A549 treated with AZD9567 at 1 μM for 4 hours (cell line): ENCODE results near the gene ABR. TPM values are rescaled to one million over a fixed set of nuclear protein-coding genes. Genes with fewer than 3 reads are reported as not detected.

Experiments used
- total RNA-seq: library from RNA; stranded (reverse); fragments of 200-300 nt; extraction: Qiagen RNA extraction; gene quantifications from 5 replicates; pipeline ENCODE4 v1.2.3, GENCODE V29; 2022; ENCODE audit not compliant: insufficient read depth

Gene ABR
- 97.6 to 120 TPM (median 113 TPM) in 5 replicates for total RNA-seq

DNA sequence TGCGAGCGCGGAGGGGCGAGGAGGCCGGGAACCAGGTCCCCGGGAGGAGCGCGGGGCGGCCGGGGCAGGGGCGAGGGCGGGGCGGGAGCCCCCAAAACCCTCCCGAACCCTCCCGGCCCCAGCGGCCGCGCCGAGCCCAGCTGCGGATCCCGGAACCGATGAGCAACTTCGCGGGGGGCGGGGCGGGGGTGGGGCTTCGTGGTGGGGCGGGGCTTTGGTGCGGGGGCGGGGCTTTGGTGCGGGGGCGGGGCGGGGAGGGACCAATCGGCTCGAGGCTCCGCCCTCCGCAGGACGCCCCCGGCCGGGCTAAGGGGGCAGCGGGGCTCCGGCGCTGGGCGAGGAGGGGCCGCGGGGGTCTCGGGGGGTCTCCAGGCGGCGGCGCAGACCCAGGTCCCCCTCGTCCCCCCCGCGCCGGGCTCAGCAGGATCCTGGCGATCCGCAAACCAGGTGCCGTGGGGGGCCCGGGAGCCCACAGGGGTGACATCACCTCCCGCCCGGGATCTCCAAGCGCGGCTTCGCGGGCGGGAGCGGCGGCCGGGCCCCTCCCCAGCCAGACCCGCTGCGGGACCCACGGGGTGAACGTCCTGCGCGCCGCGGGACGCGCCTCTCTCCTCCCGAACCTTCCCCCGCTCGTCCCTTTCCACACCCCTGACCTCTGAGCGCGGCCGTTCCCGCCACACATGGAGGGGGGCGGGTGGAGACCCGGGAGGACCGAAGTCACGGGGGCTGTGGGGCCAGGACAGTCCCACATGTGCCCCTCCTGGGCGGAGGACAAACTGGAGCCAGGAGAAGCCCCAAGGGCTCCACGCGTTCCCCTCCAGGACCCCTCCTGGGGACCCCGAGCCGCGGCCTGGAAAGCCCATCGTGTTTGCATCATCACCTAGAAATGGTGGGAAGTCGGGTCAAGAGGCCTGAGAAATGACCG, at the start of gene ABR:
Gene ABR, minus strand, starts transcription at position 164 of the 925 bp plus-strand sequence. CDS start 254 bp downstream, outside the sequence.

DNA sequence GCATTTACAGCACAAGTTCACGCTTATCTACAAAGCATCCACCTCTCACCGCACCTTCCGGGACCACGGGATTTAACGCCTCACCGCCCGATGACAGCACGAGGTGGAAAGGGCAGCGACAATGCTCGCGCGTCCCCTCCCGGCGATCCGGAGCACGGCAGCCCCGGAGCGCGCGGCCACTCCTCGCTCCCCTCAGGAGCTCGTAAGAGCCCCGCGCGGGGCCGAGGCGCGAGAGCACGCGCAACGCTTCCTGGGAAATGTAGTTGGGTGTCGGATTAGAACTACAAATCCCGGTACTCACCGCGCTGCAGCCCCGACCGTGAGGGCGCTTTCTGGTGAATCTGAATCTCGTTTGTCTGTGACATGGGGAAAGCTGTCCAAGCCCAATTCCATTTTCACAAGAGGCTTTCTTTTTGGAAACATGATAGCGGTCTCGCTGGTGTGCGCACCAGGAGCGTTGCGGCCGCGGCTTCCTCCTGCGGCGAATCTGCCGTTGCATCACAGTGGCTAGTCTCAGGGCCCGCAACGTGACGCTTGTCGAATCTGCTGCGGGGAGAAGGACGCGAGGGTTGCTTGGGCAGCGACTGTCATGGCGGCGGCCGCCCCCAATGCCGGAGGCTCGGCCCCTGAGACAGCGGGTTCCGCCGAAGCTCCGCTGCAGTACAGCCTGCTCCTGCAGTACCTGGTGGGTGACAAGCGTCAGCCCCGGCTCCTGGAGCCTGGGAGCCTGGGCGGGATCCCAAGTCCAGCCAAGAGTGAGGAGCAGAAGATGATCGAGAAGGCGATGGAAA, 183.0 kb downstream of the ABR start, which contains the start of gene TIMM22:
Gene TIMM22, plus strand, starts transcription at position 576 of the 791 bp plus-strand sequence. Its CDS starts 14 bp downstream, at position 590.

DNA sequence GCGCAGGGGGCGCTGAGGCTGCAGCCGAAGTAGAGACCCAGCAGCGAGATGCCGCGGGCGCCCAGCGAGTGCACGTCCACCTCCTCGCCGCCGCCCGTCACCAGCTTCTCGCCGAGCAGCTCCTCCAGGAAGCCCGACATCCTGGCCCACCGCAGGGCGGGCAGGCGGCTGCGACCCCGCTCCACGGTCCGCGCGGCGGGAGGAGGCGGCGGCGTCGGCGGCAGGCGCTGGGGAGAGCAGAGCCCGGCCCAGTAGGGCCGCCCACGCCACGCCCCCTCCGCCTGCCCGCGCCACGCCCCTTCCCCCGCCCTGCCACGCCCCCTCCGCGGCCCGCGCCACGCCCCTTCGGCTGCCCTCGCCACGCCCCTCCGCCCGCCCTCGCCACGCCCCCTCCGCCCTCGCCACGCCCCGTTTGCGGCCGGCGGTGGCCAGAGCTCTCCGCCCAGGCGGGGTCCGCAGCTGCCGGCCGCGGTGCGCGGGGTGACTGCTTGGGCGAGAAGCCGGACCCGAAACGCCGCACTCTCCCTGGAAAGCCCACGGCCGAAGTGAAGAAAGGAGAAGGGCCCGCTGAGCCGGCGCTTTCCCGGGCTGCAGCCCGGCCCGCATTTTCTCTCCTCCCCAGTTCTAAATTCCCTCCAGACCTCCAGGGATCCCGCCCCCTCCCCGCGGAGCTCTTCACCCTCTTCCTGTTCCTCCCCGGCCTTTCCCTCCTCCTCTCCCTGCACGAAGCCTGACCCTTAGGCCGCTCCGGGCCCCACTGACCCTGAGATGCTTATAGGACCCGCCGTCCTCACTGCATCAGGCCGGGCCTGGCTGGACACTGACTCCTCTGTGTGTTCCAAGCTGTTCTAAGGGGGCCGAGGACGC, 200.0 kb downstream of the ABR start, which contains the start of gene NXN:
Gene NXN, minus strand, starts transcription at position 238 of the 867 bp plus-strand sequence.

Other genes with a start within 250 kb of the ABR start
- gene NXN, start 200.2 kb downstream of the ABR start, total RNA-seq = 26.1 to 34.7 TPM (median 27.5 TPM) in 5 replicates
- gene TIMM22, start 182.9 kb downstream of the ABR start, total RNA-seq = 29.3 to 30.6 TPM (median 30.2 TPM) in 5 replicates
- gene BHLHA9, start 90.5 kb upstream of the ABR start, total RNA-seq = not detected in 5 replicates
- not detected in 5 replicates for gene TRARG1, start 99.7 kb upstream of the ABR start, total RNA-seq
- 544 to 947 TPM (median 561 TPM) in 5 replicates for gene YWHAE, start 220.2 kb upstream of the ABR start, total RNA-seq